HepG2 (cell line): ENCODE data around the gene UBALD1. TPM values are rescaled to one million over a fixed set of nuclear protein-coding genes. Genes with fewer than 3 reads are reported as not detected.

Experiments
- E2F1 ChIP-seq: sonication (generic); formaldehyde crosslinking; IDR thresholded peaks from 2 replicates; pipeline ENCODE4 v1.5.0; 2020; ENCODE audit warnings: missing genetic modification reagents
- ETV5 ChIP-seq: IDR thresholded peaks from 2 replicates; pipeline ENCODE4 v1.6.1; 2018; ENCODE audit warnings: missing biosample characterization, missing genetic modification reagents, inconsistent platforms, borderline replicate concordance
- MXD1 ChIP-seq: sonication (generic); formaldehyde crosslinking; IDR thresholded peaks from 2 replicates; pipeline ENCODE4 v1.4.0; 2020; ENCODE audit warnings: mild to moderate bottlenecking, missing genetic modification reagents
- REL ChIP-seq: sonication (generic); formaldehyde crosslinking; conservative IDR thresholded peaks from 2 replicates; pipeline ENCODE4 v1.8.0; 2022; ENCODE audit warnings: mild to moderate bottlenecking, missing genetic modification reagents, moderate library complexity
- RNF2 ChIP-seq: fragments of 450-650 bp; conservative IDR thresholded peaks from 2 replicates; pipeline ENCODE4 v1.6.1; 2016; ENCODE audit warnings: low read depth
- SNAPC2 ChIP-seq: sonication (generic); formaldehyde crosslinking; IDR thresholded peaks from 2 replicates; pipeline ENCODE4 v1.8.1; 2022; ENCODE audit warnings: mild to moderate bottlenecking, missing genetic modification reagents
- ZBTB39 ChIP-seq: sonication (generic); formaldehyde crosslinking; IDR thresholded peaks from 2 replicates; pipeline ENCODE4 v1.5.0; 2020; ENCODE audit warnings: missing genetic modification reagents
- ZBTB42 ChIP-seq: sonication (generic); formaldehyde crosslinking; IDR thresholded peaks from 2 replicates; pipeline ENCODE4 v1.5.0; 2020; ENCODE audit warnings: mild to moderate bottlenecking, missing genetic modification reagents
- ZIK1 ChIP-seq: sonication (generic); formaldehyde crosslinking; IDR thresholded peaks from 2 replicates; pipeline ENCODE4 v1.5.0; 2020; ENCODE audit warnings: mild to moderate bottlenecking, low read depth, missing genetic modification reagents, borderline replicate concordance
- ZMYM3 ChIP-seq: sonication (generic); formaldehyde crosslinking; IDR thresholded peaks from 2 replicates; pipeline ENCODE4 v1.5.1; 2020; ENCODE audit warnings: mild to moderate bottlenecking, missing genetic modification reagents
- ZNF33B ChIP-seq: sonication (generic); formaldehyde crosslinking; IDR thresholded peaks from 2 replicates; pipeline ENCODE4 v1.5.1; 2020; ENCODE audit warnings: mild to moderate bottlenecking, missing genetic modification reagents
- ZNF572 ChIP-seq: sonication (generic); formaldehyde crosslinking; IDR thresholded peaks from 2 replicates; pipeline ENCODE4 v1.5.1; 2020; ENCODE audit warnings: mild to moderate bottlenecking, missing genetic modification reagents
- ZNF772 ChIP-seq: sonication (generic); formaldehyde crosslinking; IDR thresholded peaks from 2 replicates; pipeline ENCODE4 v1.5.0; 2020; ENCODE audit warnings: mild to moderate bottlenecking, missing genetic modification reagents
- polyA plus RNA-seq, 8 experiments: library from polyadenylated mRNA; depleted of rRNA in 3 of 8; stranded (reverse) in 7 of 8; unstranded in 1 of 8; fragments of >200 nt; fragmentation: Illumina TruSeq in 4 of 8; extraction: Trizol in 4 of 8; gene quantifications; 2 replicates each; pipeline versions ENCODE4 v1.2.1 to v1.2.3, GENCODE V29; 2011 to 2016; ENCODE audit warnings: low read depth in 4 of 8, missing spikeins in 1 of 8, mixed read lengths in 1 of 8; ENCODE audit not compliant: insufficient read depth in 1 of 8
- total RNA-seq, 5 experiments: library from RNA; depleted of rRNA; stranded (reverse); fragments of >200 nt; fragmentation: Illumina TruSeq; extraction: Trizol; gene quantifications; 2 replicates each; pipeline ENCODE4 v1.2.3, GENCODE V29; 2016; ENCODE audit warnings: low read depth in 1 of 5
- TF ChIP-seq, protein P1 (sequence below): sonication (generic); formaldehyde crosslinking; IDR thresholded peaks from 2 replicates; pipeline ENCODE4 v1.8.0; 2022; ENCODE audit warnings: missing genetic modification reagents, mild to moderate bottlenecking, moderate library complexity, borderline replicate concordance
- TF ChIP-seq, protein P2 (sequence below): sonication (generic); formaldehyde crosslinking; IDR thresholded peaks from 2 replicates; pipeline ENCODE4 v1.4.0; 2020; ENCODE audit warnings: mild to moderate bottlenecking, missing genetic modification reagents
- TF ChIP-seq, protein P3 (sequence below): sonication (generic); formaldehyde crosslinking; IDR thresholded peaks from 2 replicates; pipeline ENCODE4 v1.4.0; 2020; ENCODE audit warnings: mild to moderate bottlenecking, missing genetic modification reagents

The UBALD1 gene
- total and polyA plus RNA-seq, 2 of the 13 experiments (the other 11 are each of a cell fraction or from before 2014, with no cell fraction given): 6.8 to 12.3 TPM

DNA sequence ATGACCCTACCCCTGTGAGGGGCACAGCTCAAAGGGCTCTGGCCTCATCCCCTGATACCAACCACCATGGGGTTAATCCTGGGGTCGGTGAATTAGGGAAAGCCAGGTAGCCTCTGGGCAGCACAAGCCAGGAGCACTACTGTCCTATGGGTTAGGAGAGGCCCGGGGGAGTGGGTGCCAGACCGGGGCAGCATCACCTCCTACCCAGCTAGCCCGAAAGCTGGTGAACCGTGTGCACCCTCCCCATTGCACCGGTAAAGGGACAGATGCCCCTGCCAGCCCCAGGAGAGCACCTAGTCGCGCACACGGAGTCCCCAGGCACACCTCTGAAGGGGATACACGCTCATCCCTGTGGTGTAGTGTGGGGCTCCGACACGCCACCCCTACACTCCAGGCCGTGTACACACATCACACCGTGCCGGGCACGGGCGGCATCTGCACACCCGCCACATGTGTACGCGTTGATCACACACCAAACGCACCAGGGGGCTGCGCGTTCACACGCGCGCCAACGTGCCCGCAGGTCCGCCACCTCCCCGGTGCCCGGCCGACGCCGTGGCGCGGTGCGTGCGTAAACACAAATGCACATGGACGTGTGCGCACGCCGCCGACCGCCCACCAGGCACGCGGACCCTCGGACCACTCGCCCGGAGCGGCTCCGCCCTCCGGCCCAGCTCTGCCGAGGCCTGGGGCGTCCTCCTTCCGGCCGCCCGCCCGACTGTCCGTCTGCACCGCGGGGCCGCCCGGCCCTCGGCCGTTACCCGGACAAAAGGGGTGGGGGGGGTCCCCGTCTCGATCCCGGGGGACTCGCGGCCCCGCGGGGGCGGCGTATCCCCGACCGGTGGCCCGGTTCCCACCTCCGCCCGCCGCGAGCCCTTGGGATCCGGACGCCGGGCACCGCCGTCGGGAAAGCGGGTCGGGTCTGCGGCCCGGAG is 785 bp downstream of the UBALD1 start (continued):
- TF ChIP-seq, protein P1, sequence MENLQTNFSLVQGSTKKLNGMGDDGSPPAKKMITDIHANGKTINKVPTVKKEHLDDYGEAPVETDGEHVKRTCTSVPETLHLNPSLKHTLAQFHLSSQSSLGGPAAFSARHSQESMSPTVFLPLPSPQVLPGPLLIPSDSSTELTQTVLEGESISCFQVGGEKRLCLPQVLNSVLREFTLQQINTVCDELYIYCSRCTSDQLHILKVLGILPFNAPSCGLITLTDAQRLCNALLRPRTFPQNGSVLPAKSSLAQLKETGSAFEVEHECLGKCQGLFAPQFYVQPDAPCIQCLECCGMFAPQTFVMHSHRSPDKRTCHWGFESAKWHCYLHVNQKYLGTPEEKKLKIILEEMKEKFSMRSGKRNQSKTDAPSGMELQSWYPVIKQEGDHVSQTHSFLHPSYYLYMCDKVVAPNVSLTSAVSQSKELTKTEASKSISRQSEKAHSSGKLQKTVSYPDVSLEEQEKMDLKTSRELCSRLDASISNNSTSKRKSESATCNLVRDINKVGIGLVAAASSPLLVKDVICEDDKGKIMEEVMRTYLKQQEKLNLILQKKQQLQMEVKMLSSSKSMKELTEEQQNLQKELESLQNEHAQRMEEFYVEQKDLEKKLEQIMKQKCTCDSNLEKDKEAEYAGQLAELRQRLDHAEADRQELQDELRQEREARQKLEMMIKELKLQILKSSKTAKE: peak; percentile 47; the same call in 1 of the 2 replicates
- TF ChIP-seq, protein P2, sequence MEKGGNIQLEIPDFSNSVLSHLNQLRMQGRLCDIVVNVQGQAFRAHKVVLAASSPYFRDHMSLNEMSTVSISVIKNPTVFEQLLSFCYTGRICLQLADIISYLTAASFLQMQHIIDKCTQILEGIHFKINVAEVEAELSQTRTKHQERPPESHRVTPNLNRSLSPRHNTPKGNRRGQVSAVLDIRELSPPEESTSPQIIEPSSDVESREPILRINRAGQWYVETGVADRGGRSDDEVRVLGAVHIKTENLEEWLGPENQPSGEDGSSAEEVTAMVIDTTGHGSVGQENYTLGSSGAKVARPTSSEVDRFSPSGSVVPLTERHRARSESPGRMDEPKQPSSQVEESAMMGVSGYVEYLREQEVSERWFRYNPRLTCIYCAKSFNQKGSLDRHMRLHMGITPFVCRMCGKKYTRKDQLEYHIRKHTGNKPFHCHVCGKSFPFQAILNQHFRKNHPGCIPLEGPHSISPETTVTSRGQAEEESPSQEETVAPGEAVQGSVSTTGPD: no peak
- TF ChIP-seq ZBTB42 (0 out of 2 replicates have a peak, but pooled peaks have one; percentile 29), ETV5 (peak; percentile 14; the same call in 1 of the 2 replicates), ZNF572 (CRISPR knock-in tag) (no peak), ZNF772 (CRISPR knock-in tag) (no peak), ZBTB39 (CRISPR knock-in tag) (0 out of 2 replicates have a peak, but pooled peaks have one; percentile 39), ZNF33B (CRISPR knock-in tag) (no peak), RNF2 (0 out of 2 replicates have a peak, but pooled peaks have one; percentile 26), ZMYM3 (CRISPR knock-in tag) (0 out of 2 replicates have a peak, but pooled peaks have one; percentile 18), SNAPC2 (CRISPR knock-in tag) (0 out of 2 replicates have a peak, but pooled peaks have one; percentile 31), E2F1 (CRISPR knock-in tag) (no peak), MXD1 (peak; percentile 74), ZIK1 (CRISPR knock-in tag) (no peak), REL (CRISPR knock-in tag) (0 out of 2 replicates have a peak, but pooled peaks have one; percentile 4)
- TF ChIP-seq, protein P3, sequence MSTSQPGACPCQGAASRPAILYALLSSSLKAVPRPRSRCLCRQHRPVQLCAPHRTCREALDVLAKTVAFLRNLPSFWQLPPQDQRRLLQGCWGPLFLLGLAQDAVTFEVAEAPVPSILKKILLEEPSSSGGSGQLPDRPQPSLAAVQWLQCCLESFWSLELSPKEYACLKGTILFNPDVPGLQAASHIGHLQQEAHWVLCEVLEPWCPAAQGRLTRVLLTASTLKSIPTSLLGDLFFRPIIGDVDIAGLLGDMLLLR (CRISPR knock-in tag): peak; percentile 67; the same call in 1 of the 2 replicates
